Aorta (tissue), 5 donors: ENCODE data around the gene TRAF5. TPM values are rescaled to one million over a fixed set of nuclear protein-coding genes. Genes with fewer than 3 reads are reported as not detected.

Experiments used
- ATAC-seq: fragments of 200-7000 bp; cut with Tn5 transposase; one replicate; pipeline ENCODE4 v1.9.1; 2022; ENCODE audit warnings: moderate library complexity; ENCODE audit not compliant: low FRiP score
- DNase-seq, 2 donors: peaks; one replicate each; pipeline ENCODE4 v3.0.0-alpha.2; 2020
- H3K27ac ChIP-seq, 2 donors: one replicate each; pipeline ENCODE4 v1.5.1; 2013; ENCODE audit warnings: low read length in 2 of 2, mild to moderate bottlenecking in 2 of 2, moderate library complexity in 2 of 2, control low read depth in 1 of 2, inconsistent platforms in 1 of 2, low read depth in 1 of 2
- H3K27me3 ChIP-seq, 2 donors: one replicate each; pipeline ENCODE4 v1.6.1; 2013; ENCODE audit warnings: control low read depth in 1 of 2, low read length in 1 of 2, mild to moderate bottlenecking in 1 of 2, moderate library complexity in 1 of 2; ENCODE audit not compliant: insufficient read depth in 2 of 2, control insufficient read depth in 1 of 2
- H3K36me3 ChIP-seq, 2 donors: one replicate each; pipeline ENCODE4 v1.6.1; 2013; ENCODE audit warnings: control low read depth in 1 of 2, low read length in 1 of 2, mild to moderate bottlenecking in 1 of 2; ENCODE audit not compliant: insufficient read depth in 2 of 2, control insufficient read depth in 1 of 2
- H3K4me1 ChIP-seq, 2 donors: one replicate each; pipeline ENCODE4 v1.6.1; 2013; ENCODE audit warnings: low read length in 2 of 2, control low read depth in 1 of 2, mild to moderate bottlenecking in 1 of 2, moderate library complexity in 1 of 2; ENCODE audit not compliant: insufficient read depth in 2 of 2, control insufficient read depth in 1 of 2
- H3K4me3 ChIP-seq, 2 donors: one replicate each; pipeline ENCODE4 v1.5.1; 2013; ENCODE audit warnings: low read length in 2 of 2, control low read depth in 1 of 2, mild to moderate bottlenecking in 1 of 2
- H3K9me3 ChIP-seq: one replicate; pipeline ENCODE4 v1.6.1; 2013; ENCODE audit warnings: mild to moderate bottlenecking, low read length; ENCODE audit not compliant: control insufficient read depth
- WGBS, 2 donors: extraction: QIAGEN DNeasy Blood & Tissue Kit; methylation state at CpG; one replicate each; pipeline ENCODE4 v1.1.7; 2013; 5-methylcytosine and 5-hydroxymethylcytosine counted together
- intact Hi-C, 2 donors: fragments of 100-400 bp; cut with DNase I; formaldehyde crosslinking; loops; one replicate each; pipeline versions ENCODE4 v1.14.2 to v1.15.0; 2022
- polyA plus RNA-seq, 2 donors: library from polyadenylated mRNA; stranded (reverse); fragments of 200-250 nt; gene quantifications; one replicate each; pipeline ENCODE4 v1.2.3, GENCODE V29; 2013
- total RNA-seq, 2 donors: library from RNA; stranded (reverse); fragmentation: NEBNext Ultra II Directional; extraction: Animal tissue kit (Norgen Biotek cat#: 25700); gene quantifications; one replicate each; pipeline ENCODE4 v1.2.1, GENCODE V29; 2021
- donor health status: healthy with polysubstance abuse.
- donor health status: Bipolar disorder and iron deficiency.
- donor health status: DM: no; HTN: no; CAD: no.
- donor health status: DM: no; HTN: no; CAD: no.
- donor health status: DM: yes; HTN: yes; CAD: no.

Gene TRAF5
- total and polyA plus RNA-seq, 4 donors: 9.0 to 59.5 (median 53.2) TPM

- ATAC-seq: no peak
- no peak overlapping the region for H3K27ac ChIP-seq
- no peak for DNase-seq
- H3K4me3 ChIP-seq: no peak overlapping the region
- H3K36me3 ChIP-seq: no peaks in the 10 kb centered on the region
- WGBS, 2 donors: 32 to 34% methylated on average over 9 of the region's 9 CpGs
- no peaks in the 10 kb centered on the region for H3K4me1 ChIP-seq
- H3K9me3 ChIP-seq: no peaks in the 10 kb centered on the region
- H3K27me3 ChIP-seq: no peaks in the 10 kb centered on the region
- intact Hi-C loops: loop anchor here (2.0 to 10.0 kb wide), 4 partner anchors 149 to 331 kb away; no protein-coding TSS in a partner anchor
Observed at GRCh38 chr1:211323156-211324063, 3.2 kb upstream of the TRAF5 start.

GRCh38 chr1:211324992-211325775, 1.4 kb upstream of the TRAF5 start:
- no peak overlapping the region for H3K4me3 ChIP-seq
- intact Hi-C loops: loop anchor here (5.0 to 10.0 kb wide), 7 partner anchors 37 to 330 kb away; no protein-coding TSS in a partner anchor
- peaks cover 0 to 5% of the 10 kb centered on the region in 2 donors for H3K4me1 ChIP-seq
- H3K36me3 ChIP-seq: no peaks in the 10 kb centered on the region
- DNase-seq: no peak
- H3K9me3 ChIP-seq: no peaks in the 10 kb centered on the region
- no peak overlapping the region for H3K27ac ChIP-seq
- no peaks in the 10 kb centered on the region for H3K27me3 ChIP-seq
- no peak for ATAC-seq
- WGBS, 2 donors: 85 to 87% methylated on average over 12 of the region's 12 CpGs

- H3K27ac ChIP-seq: peak overlapping the region; percentile 74 to 88
- H3K4me3 ChIP-seq: peak overlapping the region; percentile 92 to 99
- no peaks in the 10 kb centered on the region for H3K9me3 ChIP-seq
- H3K27me3 ChIP-seq: no peaks in the 10 kb centered on the region
- intact Hi-C loops: loop anchor here (5.0 to 10.0 kb wide), 5 partner anchors 36 to 329 kb away; no protein-coding TSS in a partner anchor
- 64 to 66% methylated on average over 8 of the region's 8 CpGs for WGBS, 2 donors
- DNase-seq (no peak), ATAC-seq (no peak)
- no peaks in the 10 kb centered on the region for H3K36me3 ChIP-seq
- peaks cover 0 to 5% of the 10 kb centered on the region in 2 donors for H3K4me1 ChIP-seq
Observed at GRCh38 chr1:211326140-211326527, 499 bp upstream of the TRAF5 start.

- 0% methylated on average over 16 of the region's 16 CpGs for WGBS, 2 donors
- intact Hi-C loops: loop anchor here (5.0 to 10.0 kb wide), 5 partner anchors 35 to 327 kb away; no protein-coding TSS in a partner anchor
- Histone ChIP-seq H3K27ac (peak overlapping the region; percentile 78 to 91), H3K27me3 (no peaks in the 10 kb centered on the region), H3K9me3 (no peaks in the 10 kb centered on the region), H3K4me3 (peak overlapping the region; percentile 92 to 99), H3K36me3 (no peaks in the 10 kb centered on the region), H3K4me1 (peaks cover 0 to 7% of the 10 kb centered on the region in 2 donors)
- DNase-seq: peak in 1 of 2 donors; percentile 59
- ATAC-seq: peak; percentile 61
Observed at GRCh38 chr1:211327346-211327921, 801 bp downstream of the TRAF5 start.

- intact Hi-C loops: loop anchor here (2.0 to 10.0 kb wide), 6 partner anchors 34 to 327 kb away; no protein-coding TSS in a partner anchor
- H3K27me3 ChIP-seq: no peaks in the 10 kb centered on the region
- no peaks in the 10 kb centered on the region for H3K36me3 ChIP-seq
- H3K4me3 ChIP-seq: peak overlapping the region; percentile 92 to 99
- WGBS, 2 donors: 18 to 21% methylated on average over 11 of the region's 11 CpGs
- no peaks in the 10 kb centered on the region for H3K9me3 ChIP-seq
- ATAC-seq (no peak), DNase-seq (no peak)
- peak overlapping the region; percentile 78 to 91 for H3K27ac ChIP-seq
- H3K4me1 ChIP-seq: peaks cover 0 to 7% of the 10 kb centered on the region in 2 donors
Observed at GRCh38 chr1:211328084-211328694, 1.6 kb downstream of the TRAF5 start.

GRCh38 chr1:211328866-211329475, 2.3 kb downstream of the TRAF5 start:
- Histone ChIP-seq H3K4me3 (no peak overlapping the region), H3K4me1 (peaks cover 0 to 7% of the 10 kb centered on the region in 2 donors), H3K27ac (peak overlapping the region in 1 of 2 donors; percentile 7), H3K9me3 (no peaks in the 10 kb centered on the region), H3K36me3 (no peaks in the 10 kb centered on the region), H3K27me3 (no peaks in the 10 kb centered on the region)
- no peak for DNase-seq
- no peak for ATAC-seq
- 18 to 23% methylated on average over 6 of the region's 6 CpGs for WGBS, 2 donors
- intact Hi-C loops: loop anchor here (2.0 to 10.0 kb wide), 6 partner anchors 33 to 326 kb away; no protein-coding TSS in a partner anchor

- no peak overlapping the region for H3K27ac ChIP-seq
- intact Hi-C loops: loop anchor here (2.0 to 10.0 kb wide), 6 partner anchors 33 to 325 kb away; no protein-coding TSS in a partner anchor
- DNase-seq: no peak
- no peaks in the 10 kb centered on the region for H3K27me3 ChIP-seq
- H3K4me1 ChIP-seq: peaks cover 0 to 11% of the 10 kb centered on the region in 2 donors
- H3K4me3 ChIP-seq: no peak overlapping the region
- WGBS, 2 donors: 34 to 35% methylated on average over 4 of the region's 4 CpGs
- no peaks in the 10 kb centered on the region for H3K9me3 ChIP-seq
- ATAC-seq: no peak
- no peaks in the 10 kb centered on the region for H3K36me3 ChIP-seq
Observed at GRCh38 chr1:211329764-211330201, 3.1 kb downstream of the TRAF5 start.
